ENCODE results near the gene LFNG. TPM values are rescaled to one million over a fixed set of nuclear protein-coding genes. Genes with fewer than 3 reads are reported as not detected.
"Not testable (repeated sequence)": the region's sequence is repeated elsewhere in the genome, so short reads cannot be mapped to it uniquely, and the experiment has no call there.

The LFNG gene
- polyA plus RNA-seq, 4 donors, result 10.5 to 39.3 (median 17.5) TPM

GRCh38 chr7:2530994-2531795 lies 11.6 kb downstream of the LFNG start:
- FAIRE-seq; H3K27me3 ChIP-seq (ENCODE audit: control insufficient read depth in 3 of 3, insufficient read depth in 3 of 3, low read length in 3 of 3); H3K4me3 ChIP-seq (ENCODE audit: low read depth in 1 of 3, low read length in 3 of 3); DNase-seq; H3K9me3 ChIP-seq (ENCODE audit: control insufficient read depth in 2 of 2, insufficient read depth in 1 of 2, low read depth in 1 of 2, low read length in 1 of 2): not testable (repeated sequence)
- Histone ChIP-seq H3K27ac (ENCODE audit: low read depth in 1 of 3, low read length in 2 of 3) (peak overlapping the region; percentile 38 to 91 (median 75)), H3K4me1 (ENCODE audit: control insufficient read depth in 3 of 3, insufficient read depth in 2 of 3, low read depth in 1 of 3, low read length in 2 of 3) (peaks cover 7 to 57% (median 8%) of the 10 kb centered on the region in 3 donors), H3K36me3 (ENCODE audit: control insufficient read depth in 3 of 3, insufficient read depth in 2 of 3, low read depth in 1 of 3, low read length in 3 of 3) (peaks cover 2 to 44% (median 3%) of the 10 kb centered on the region in 3 donors)
- WGBS, 3 donors, result 24 to 51% (median 32%) methylated on average over 15 to 40 of the region's 43 CpGs

GRCh38 chr7:2531796-2532110 lies 12.2 kb downstream of the LFNG start:
- not testable (repeated sequence) for DNase-seq; FAIRE-seq; H3K27me3 ChIP-seq (ENCODE audit: control insufficient read depth in 3 of 3, insufficient read depth in 3 of 3, low read length in 3 of 3); H3K4me3 ChIP-seq (ENCODE audit: low read depth in 1 of 3, low read length in 3 of 3); H3K9me3 ChIP-seq (ENCODE audit: control insufficient read depth in 2 of 2, insufficient read depth in 1 of 2, low read depth in 1 of 2, low read length in 1 of 2)
- 17 to 41% (median 41%) methylated on average over 7 to 15 of the region's 17 CpGs for WGBS, 3 donors
- peaks cover 0 to 39% (median 2%) of the 10 kb centered on the region in 3 donors for H3K36me3 ChIP-seq (ENCODE audit: control insufficient read depth in 3 of 3, insufficient read depth in 2 of 3, low read depth in 1 of 3, low read length in 3 of 3)
- H3K27ac ChIP-seq (ENCODE audit: low read depth in 1 of 3, low read length in 2 of 3), result peak overlapping the region in 1 of 3 donors; percentile 2
- peaks cover 7 to 52% (median 8%) of the 10 kb centered on the region in 3 donors for H3K4me1 ChIP-seq (ENCODE audit: control insufficient read depth in 3 of 3, insufficient read depth in 2 of 3, low read depth in 1 of 3, low read length in 2 of 3)

GRCh38 chr7:2532199-2532772 lies 12.7 kb downstream of the LFNG start:
- peak; percentile 73 to 75 for DNase-seq
- not testable (repeated sequence) for FAIRE-seq; H3K9me3 ChIP-seq (ENCODE audit: control insufficient read depth in 2 of 2, insufficient read depth in 1 of 2, low read depth in 1 of 2, low read length in 1 of 2); H3K27me3 ChIP-seq (ENCODE audit: control insufficient read depth in 3 of 3, insufficient read depth in 3 of 3, low read length in 3 of 3); H3K4me3 ChIP-seq (ENCODE audit: low read depth in 1 of 3, low read length in 3 of 3)
- WGBS, 3 donors, result 37 to 60% (median 43%) methylated on average over 9 to 12 of the region's 15 CpGs
- peak overlapping the region; percentile 20 to 48 (median 24) for H3K27ac ChIP-seq (ENCODE audit: low read depth in 1 of 3, low read length in 2 of 3)
- H3K4me1 ChIP-seq (ENCODE audit: control insufficient read depth in 3 of 3, insufficient read depth in 2 of 3, low read depth in 1 of 3, low read length in 2 of 3), result peaks cover 6 to 47% (median 8%) of the 10 kb centered on the region in 3 donors
- peaks cover 0 to 33% (median 2%) of the 10 kb centered on the region in 3 donors for H3K36me3 ChIP-seq (ENCODE audit: control insufficient read depth in 3 of 3, insufficient read depth in 2 of 3, low read depth in 1 of 3, low read length in 3 of 3)

- H3K27ac ChIP-seq (ENCODE audit: low read depth in 1 of 3, low read length in 2 of 3), result peak overlapping the region in 1 of 3 donors; percentile 51
- peaks cover 3 to 41% (median 8%) of the 10 kb centered on the region in 3 donors for H3K4me1 ChIP-seq (ENCODE audit: control insufficient read depth in 3 of 3, insufficient read depth in 2 of 3, low read depth in 1 of 3, low read length in 2 of 3)
- H3K9me3 ChIP-seq (ENCODE audit: control insufficient read depth in 2 of 2, insufficient read depth in 1 of 2, low read depth in 1 of 2, low read length in 1 of 2); DNase-seq; FAIRE-seq; H3K4me3 ChIP-seq (ENCODE audit: low read depth in 1 of 3, low read length in 3 of 3); H3K27me3 ChIP-seq (ENCODE audit: control insufficient read depth in 3 of 3, insufficient read depth in 3 of 3, low read length in 3 of 3): not testable (repeated sequence)
- H3K36me3 ChIP-seq (ENCODE audit: control insufficient read depth in 3 of 3, insufficient read depth in 2 of 3, low read depth in 1 of 3, low read length in 3 of 3), result peaks cover 0 to 31% (median 3%) of the 10 kb centered on the region in 3 donors
- WGBS, 3 donors, result 90 to 93% (median 93%) methylated on average over 3 to 7 of the region's 8 CpGs
Measured at GRCh38 chr7:2532816-2533215, 13.2 kb downstream of the LFNG start.

GRCh38 chr7:2533566-2533965 lies 14.0 kb downstream of the LFNG start:
- not testable (repeated sequence) for DNase-seq; H3K27me3 ChIP-seq (ENCODE audit: control insufficient read depth in 3 of 3, insufficient read depth in 3 of 3, low read length in 3 of 3); H3K27ac ChIP-seq (ENCODE audit: low read depth in 1 of 3, low read length in 2 of 3); H3K4me3 ChIP-seq (ENCODE audit: low read depth in 1 of 3, low read length in 3 of 3); FAIRE-seq; H3K9me3 ChIP-seq (ENCODE audit: control insufficient read depth in 2 of 2, insufficient read depth in 1 of 2, low read depth in 1 of 2, low read length in 1 of 2)
- Histone ChIP-seq H3K36me3 (ENCODE audit: control insufficient read depth in 3 of 3, insufficient read depth in 2 of 3, low read depth in 1 of 3, low read length in 3 of 3) (peaks cover 3 to 32% (median 5%) of the 10 kb centered on the region in 3 donors), H3K4me1 (ENCODE audit: control insufficient read depth in 3 of 3, insufficient read depth in 2 of 3, low read depth in 1 of 3, low read length in 2 of 3) (peaks cover 3 to 34% (median 8%) of the 10 kb centered on the region in 3 donors)
- WGBS, 3 donors, result 31 to 54% (median 43%) methylated on average over 1 to 3 of the region's 8 CpGs

- FAIRE-seq; H3K27me3 ChIP-seq (ENCODE audit: control insufficient read depth in 3 of 3, insufficient read depth in 3 of 3, low read length in 3 of 3): not testable (repeated sequence)
Measured at GRCh38 chr7:2534214-2534613, 14.6 kb downstream of the LFNG start.

GRCh38 chr7:2535872-2536627 lies 16.5 kb downstream of the LFNG start:
- 52 to 64% (median 58%) methylated on average over 13 to 19 of the region's 19 CpGs for WGBS, 3 donors
- not testable (repeated sequence) for FAIRE-seq; DNase-seq; H3K4me1 ChIP-seq (ENCODE audit: control insufficient read depth in 3 of 3, insufficient read depth in 2 of 3, low read depth in 1 of 3, low read length in 2 of 3); H3K27me3 ChIP-seq (ENCODE audit: control insufficient read depth in 3 of 3, insufficient read depth in 3 of 3, low read length in 3 of 3); H3K4me3 ChIP-seq (ENCODE audit: low read depth in 1 of 3, low read length in 3 of 3); H3K9me3 ChIP-seq (ENCODE audit: control insufficient read depth in 2 of 2, insufficient read depth in 1 of 2, low read depth in 1 of 2, low read length in 1 of 2)
- H3K36me3 ChIP-seq (ENCODE audit: control insufficient read depth in 3 of 3, insufficient read depth in 2 of 3, low read depth in 1 of 3, low read length in 3 of 3), result peaks cover 3 to 34% (median 15%) of the 10 kb centered on the region in 3 donors
- peak overlapping the region in 1 of 3 donors; percentile 38 for H3K27ac ChIP-seq (ENCODE audit: low read depth in 1 of 3, low read length in 2 of 3)

More at GRCh38 chr7:2534214-2534613, 14.6 kb downstream of the LFNG start:
- H3K27ac ChIP-seq (ENCODE audit: low read depth in 1 of 3, low read length in 2 of 3); DNase-seq; H3K4me3 ChIP-seq (ENCODE audit: low read depth in 1 of 3, low read length in 3 of 3); H3K9me3 ChIP-seq (ENCODE audit: control insufficient read depth in 2 of 2, insufficient read depth in 1 of 2, low read depth in 1 of 2, low read length in 1 of 2): not testable (repeated sequence)
- Histone ChIP-seq H3K36me3 (ENCODE audit: control insufficient read depth in 3 of 3, insufficient read depth in 2 of 3, low read depth in 1 of 3, low read length in 3 of 3) (peaks cover 3 to 32% (median 9%) of the 10 kb centered on the region in 3 donors), H3K4me1 (ENCODE audit: control insufficient read depth in 3 of 3, insufficient read depth in 2 of 3, low read depth in 1 of 3, low read length in 2 of 3) (peaks cover 3 to 27% (median 7%) of the 10 kb centered on the region in 3 donors)
- 90 to 93% methylated on average over 11 to 24 of the region's 34 CpGs; no CpG with 5 or more reads in 1 of the 3 donors for WGBS, 3 donors
